Measurements from ENCODE around the gene IFNL4. TPM values are rescaled to one million over a fixed set of nuclear protein-coding genes. Genes with fewer than 3 reads are reported as not detected.

IFNL4 gene
- total and polyA plus RNA-seq, 10 of the 15 experiments (the other 5 are each of a cell fraction or from before 2014, with no cell fraction given): not detected

DNA sequence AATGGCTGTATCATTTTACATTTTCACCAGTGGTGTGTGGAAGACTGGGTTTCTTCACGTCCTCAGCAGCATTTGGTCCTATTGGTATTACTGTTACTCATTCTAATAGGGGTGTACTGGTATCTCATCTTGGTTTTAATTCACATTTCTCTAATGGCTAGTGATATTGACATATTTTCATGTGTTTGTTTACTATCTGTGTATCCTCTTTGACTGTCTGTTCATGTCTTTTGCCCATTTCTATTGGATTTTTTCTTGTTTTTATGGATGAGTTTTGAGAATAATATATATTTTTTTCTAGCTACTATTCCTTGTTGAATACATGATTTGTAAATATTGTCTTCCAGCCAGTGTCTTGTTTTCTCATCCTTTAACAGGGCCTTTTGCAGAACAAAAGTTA lies 33.4 kb upstream of the IFNL4 start:
- ChIA-PET CTCF (interaction anchor here (0.6 to 1.7 kb wide), 2 partner anchors 11 to 440 kb away, joined by 3 read pairs; no protein-coding TSS in a partner anchor), POLR2A (no interaction called here), SMC1A (ENCODE audit: uncharacterized antibody, unreplicated experiment) (interaction anchor here (1.1 kb wide), 1 partner anchor 13 kb away, joined by 3 read pairs; no protein-coding TSS in a partner anchor), RAD21 (ENCODE audit: unreplicated experiment) (no interaction called here)
- TF ChIP-seq, protein P1, sequence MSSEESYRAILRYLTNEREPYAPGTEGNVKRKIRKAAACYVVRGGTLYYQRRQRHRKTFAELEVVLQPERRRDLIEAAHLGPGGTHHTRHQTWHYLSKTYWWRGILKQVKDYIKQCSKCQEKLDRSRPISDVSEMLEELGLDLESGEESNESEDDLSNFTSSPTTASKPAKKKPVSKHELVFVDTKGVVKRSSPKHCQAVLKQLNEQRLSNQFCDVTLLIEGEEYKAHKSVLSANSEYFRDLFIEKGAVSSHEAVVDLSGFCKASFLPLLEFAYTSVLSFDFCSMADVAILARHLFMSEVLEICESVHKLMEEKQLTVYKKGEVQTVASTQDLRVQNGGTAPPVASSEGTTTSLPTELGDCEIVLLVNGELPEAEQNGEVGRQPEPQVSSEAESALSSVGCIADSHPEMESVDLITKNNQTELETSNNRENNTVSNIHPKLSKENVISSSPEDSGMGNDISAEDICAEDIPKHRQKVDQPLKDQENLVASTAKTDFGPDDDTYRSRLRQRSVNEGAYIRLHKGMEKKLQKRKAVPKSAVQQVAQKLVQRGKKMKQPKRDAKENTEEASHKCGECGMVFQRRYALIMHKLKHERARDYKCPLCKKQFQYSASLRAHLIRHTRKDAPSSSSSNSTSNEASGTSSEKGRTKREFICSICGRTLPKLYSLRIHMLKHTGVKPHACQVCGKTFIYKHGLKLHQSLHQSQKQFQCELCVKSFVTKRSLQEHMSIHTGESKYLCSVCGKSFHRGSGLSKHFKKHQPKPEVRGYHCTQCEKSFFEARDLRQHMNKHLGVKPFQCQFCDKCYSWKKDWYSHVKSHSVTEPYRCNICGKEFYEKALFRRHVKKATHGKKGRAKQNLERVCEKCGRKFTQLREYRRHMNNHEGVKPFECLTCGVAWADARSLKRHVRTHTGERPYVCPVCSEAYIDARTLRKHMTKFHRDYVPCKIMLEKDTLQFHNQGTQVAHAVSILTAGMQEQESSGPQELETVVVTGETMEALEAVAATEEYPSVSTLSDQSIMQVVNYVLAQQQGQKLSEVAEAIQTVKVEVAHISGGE (CRISPR knock-in tag; IDR thresholded peaks at IDR 0.05): no peak
- TF ChIP-seq HDAC6 (IDR thresholded peaks at IDR 0.05; ENCODE audit: unreplicated experiment): no peak
- Histone ChIP-seq H3K9ac (ENCODE audit: control insufficient read depth, insufficient read depth, low read length) (no peak overlapping the region), H3K79me2 (ENCODE audit: control insufficient read depth, insufficient read depth, low read length) (no peaks in the 10 kb centered on the region), H3K27ac (ENCODE audit: control insufficient read depth, insufficient read depth) (no peak overlapping the region), H3K4me3 (no peak overlapping the region), H4K20me1 (ENCODE audit: control insufficient read depth, insufficient read depth) (no peaks in the 10 kb centered on the region), H3K9me3 (replicated peaks; ENCODE audit: control insufficient read depth, insufficient read depth, low read length) (no peaks in the 10 kb centered on the region; the same call in 1 of the 3 replicates), H3K4me2 (ENCODE audit: control insufficient read depth, insufficient read depth) (no peak overlapping the region), H3K27me3 (replicated peaks in 1 of 2; ENCODE audit: control insufficient read depth in 2 of 2, insufficient read depth in 2 of 2, low read length in 1 of 2) (peaks cover 0 to 1% of the 10 kb centered on the region in 2 experiments; a peak in 2 of 4 replicates), H2AFZ (ENCODE audit: control insufficient read depth, low read depth, low read length) (no peak overlapping the region), H3K36me3 (ENCODE audit: control insufficient read depth in 2 of 2, insufficient read depth in 2 of 2, low read length in 1 of 2) (no peaks in the 10 kb centered on the region), H3K4me1 (ENCODE audit: control insufficient read depth, insufficient read depth, low read length) (no peaks in the 10 kb centered on the region)
- in situ Hi-C loops (cut with MboI): no loop called here
- ATAC-seq (no peak), FAIRE-seq (no peak), DNase-seq (ENCODE audit: low read depth, low spot score) (no peak)
- BruUV-seq (replicated peaks): no TSS peak
- 5% methylated on average over 1 of the region's 1 CpG for WGBS (ENCODE audit: insufficient coverage, insufficient replicate concordance, low lambda C conversion rate, missing lambda C conversion rate)
- intact Hi-C loops (cut with micrococcal nuclease; ENCODE audit: unreplicated experiment): no loop called here

DNA sequence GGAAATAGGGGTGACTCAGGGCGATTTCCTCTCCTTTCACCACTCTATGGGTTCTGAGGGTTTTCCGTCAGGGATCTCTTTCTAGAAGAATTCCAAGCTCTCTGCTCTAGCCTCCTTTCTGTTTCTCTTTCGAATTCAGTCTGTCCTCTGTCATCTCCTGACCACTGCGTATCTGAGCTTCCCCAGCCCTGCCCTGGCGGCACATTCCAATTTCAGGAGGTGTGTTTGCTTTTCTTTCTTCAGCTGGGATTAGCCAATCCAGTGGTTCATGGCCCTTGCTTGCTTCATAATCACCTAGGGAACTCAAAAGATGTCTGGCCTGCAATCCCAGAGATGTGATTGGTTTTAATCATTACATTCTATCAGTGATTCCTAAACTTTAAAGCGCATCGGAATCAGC lies 28.9 kb upstream of the IFNL4 start:
- intact Hi-C loops (cut with micrococcal nuclease; ENCODE audit: unreplicated experiment) (no loop called here), in situ Hi-C loops (cut with MboI) (no loop called here)

More for the DNA sequence above, 28.9 kb upstream of the IFNL4 start:
- Histone ChIP-seq H3K27me3 (replicated peaks in 1 of 2; ENCODE audit: control insufficient read depth in 2 of 2, insufficient read depth in 2 of 2, low read length in 1 of 2) (peaks cover 0 to 1% of the 10 kb centered on the region in 2 experiments; a peak in 2 of 4 replicates), H3K79me2 (ENCODE audit: control insufficient read depth, insufficient read depth, low read length) (no peaks in the 10 kb centered on the region), H3K4me1 (ENCODE audit: control insufficient read depth, insufficient read depth, low read length) (no peaks in the 10 kb centered on the region), H3K4me3 (no peak overlapping the region), H3K27ac (ENCODE audit: control insufficient read depth, insufficient read depth) (no peak overlapping the region), H4K20me1 (ENCODE audit: control insufficient read depth, insufficient read depth) (no peaks in the 10 kb centered on the region), H2AFZ (ENCODE audit: control insufficient read depth, low read depth, low read length) (no peak overlapping the region), H3K9ac (ENCODE audit: control insufficient read depth, insufficient read depth, low read length) (no peak overlapping the region), H3K36me3 (ENCODE audit: control insufficient read depth in 2 of 2, insufficient read depth in 2 of 2, low read length in 1 of 2) (no peaks in the 10 kb centered on the region), H3K9me3 (replicated peaks; ENCODE audit: control insufficient read depth, insufficient read depth, low read length) (no peaks in the 10 kb centered on the region; the same call in 1 of the 3 replicates), H3K4me2 (ENCODE audit: control insufficient read depth, insufficient read depth) (no peak overlapping the region)
- ATAC-seq (no peak), DNase-seq (ENCODE audit: low read depth, low spot score) (no peak), FAIRE-seq (no peak)
- ChIA-PET SMC1A (ENCODE audit: uncharacterized antibody, unreplicated experiment) (no interaction called here), POLR2A (no interaction called here), CTCF (no interaction called here), RAD21 (ENCODE audit: unreplicated experiment) (no interaction called here)
- TF ChIP-seq EP300 (IDR thresholded peaks at IDR 0.05; ENCODE audit: borderline replicate concordance in 1 of 2, control insufficient read depth in 1 of 2, low read depth in 2 of 2, low read length in 2 of 2): no peak
- WGBS (ENCODE audit: insufficient coverage, insufficient replicate concordance, low lambda C conversion rate, missing lambda C conversion rate): 46% methylated on average over 7 of the region's 7 CpGs
- BruUV-seq (replicated peaks): no TSS peak
